Activated CD8-positive, alpha-beta T cell treated with anti-CD3 and anti-CD28 coated beads, Interleukin-2, amount 10 ng/mL, durations not matched to agents 7 days and 5 days (primary cell): ENCODE measurements around the gene ETV3. TPM values are rescaled to one million over a fixed set of nuclear protein-coding genes. Genes with fewer than 3 reads are reported as not detected.
"Not testable (repeated sequence)": the region's sequence is repeated elsewhere in the genome, so short reads cannot be mapped to it uniquely, and the experiment has no call there.

Experiments
- ATAC-seq: fragments of 150-1000 bp; cut with Tn5 transposase; one replicate; pipeline ENCODE4 v1.10.0; 2021; ENCODE audit warnings: moderate library complexity
- CTCF ChIA-PET: fragments of 350-600 bp; sonication (Branson Sonifier 250); formaldehyde crosslinking; loops from one replicate; lab custom pipeline; 2021; ENCODE audit warnings: antibody characterized with exemption; lab: Charles Lee
- POLR2A ChIA-PET: fragments of 350-600 bp; sonication (Branson Sonifier 250); formaldehyde crosslinking; loops from one replicate; lab custom pipeline; 2021; ENCODE audit warnings: antibody characterized with exemption; lab: Charles Lee
- DNase-seq: peaks from one replicate; pipeline ENCODE4 v3.0.0-alpha.2; 2020
- H3K27ac Mint-ChIP-seq: one replicate; pipeline ENCODE4 v1.8.0; 2021; ENCODE audit warnings: mild to moderate bottlenecking, mixed read lengths
- H3K27me3 Mint-ChIP-seq: one replicate; pipeline ENCODE4 v1.8.0; 2021; ENCODE audit warnings: low read depth, mixed read lengths
- H3K36me3 Mint-ChIP-seq: one replicate; pipeline ENCODE4 v1.8.0; 2021; ENCODE audit warnings: low read depth, mixed read lengths
- H3K4me1 Mint-ChIP-seq: one replicate; pipeline ENCODE4 v1.8.0; 2021; ENCODE audit warnings: low read depth, mixed read lengths
- H3K4me3 Mint-ChIP-seq: one replicate; pipeline ENCODE4 v1.8.0; 2021; ENCODE audit warnings: mild to moderate bottlenecking, mixed read lengths
- H3K9me3 Mint-ChIP-seq: one replicate; pipeline ENCODE4 v1.8.0; 2022; ENCODE audit warnings: mixed read lengths; ENCODE audit not compliant: insufficient read depth
- total RNA-seq, 2 experiments: library from RNA; stranded (reverse); gene quantifications; one replicate each; pipeline ENCODE4 v1.2.3, GENCODE V29; 2021

ETV3 gene
- total RNA-seq, 2 experiments from 2014 or later, result 38.2 to 40.2 TPM

- DNase-seq (no peak), ATAC-seq (no peak)
- H3K36me3 Mint-ChIP-seq, result no peaks in the 10 kb centered on the region
- no peaks in the 10 kb centered on the region for H3K9me3 Mint-ChIP-seq
- H3K4me3 Mint-ChIP-seq, result no peak overlapping the region
- peaks cover 32% of the 10 kb centered on the region for H3K27me3 Mint-ChIP-seq
- H3K27ac Mint-ChIP-seq, result no peak overlapping the region
- H3K4me1 Mint-ChIP-seq, result peaks cover 2% of the 10 kb centered on the region
- CTCF ChIA-PET, result interaction anchor here (2.5 kb wide), 1 partner anchor 84 kb away, joined by 11 read pairs; no protein-coding TSS in a partner anchor
- POLR2A ChIA-PET, result no interaction called here
These were observed 35.8 kb upstream of the ETV3 start for GRCh38 chr1:157173900-157174410.

DNA sequence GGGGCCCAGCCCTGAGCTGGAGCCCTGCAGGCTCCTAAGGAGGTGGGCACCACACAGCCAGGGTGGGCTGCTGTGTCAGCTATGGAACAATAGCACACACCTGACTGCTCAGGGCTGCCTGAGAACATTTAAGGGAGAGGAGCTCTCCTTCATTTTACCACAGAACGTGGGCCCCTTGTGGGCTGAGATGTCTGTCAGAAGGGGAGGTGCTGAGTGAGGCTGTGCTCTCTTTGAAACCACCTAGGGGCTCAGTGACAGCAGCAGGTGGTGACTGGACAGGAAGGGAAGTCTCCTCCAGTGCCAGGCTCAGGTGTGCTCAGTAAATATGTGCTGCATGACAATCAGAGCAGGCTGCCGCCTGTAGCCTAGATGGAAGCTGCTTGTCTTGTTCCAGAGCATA lies 35.0 kb upstream of the ETV3 start:
- CTCF ChIA-PET, result interaction anchor here (0.8 to 2.5 kb wide), 2 partner anchors 10 to 83 kb away, joined by 3 to 11 read pairs; no protein-coding TSS in a partner anchor
- POLR2A ChIA-PET, H3K27ac Mint-ChIP-seq, H3K9me3 Mint-ChIP-seq, H3K4me1 Mint-ChIP-seq, H3K4me3 Mint-ChIP-seq, DNase-seq, H3K36me3 Mint-ChIP-seq, ATAC-seq: not testable (repeated sequence)
- H3K27me3 Mint-ChIP-seq, result peaks cover 33% of the 10 kb centered on the region

- DNase-seq, H3K27ac Mint-ChIP-seq, H3K36me3 Mint-ChIP-seq, H3K4me1 Mint-ChIP-seq, H3K4me3 Mint-ChIP-seq, H3K9me3 Mint-ChIP-seq, POLR2A ChIA-PET, ATAC-seq: not testable (repeated sequence)
- H3K27me3 Mint-ChIP-seq, result peaks cover 30% of the 10 kb centered on the region
- CTCF ChIA-PET, result interaction anchor here (2.5 kb wide), 1 partner anchor 83 kb away, joined by 11 read pairs; no protein-coding TSS in a partner anchor
These were observed 34.4 kb upstream of the ETV3 start for GRCh38 chr1:157172591-157172990.

DNA sequence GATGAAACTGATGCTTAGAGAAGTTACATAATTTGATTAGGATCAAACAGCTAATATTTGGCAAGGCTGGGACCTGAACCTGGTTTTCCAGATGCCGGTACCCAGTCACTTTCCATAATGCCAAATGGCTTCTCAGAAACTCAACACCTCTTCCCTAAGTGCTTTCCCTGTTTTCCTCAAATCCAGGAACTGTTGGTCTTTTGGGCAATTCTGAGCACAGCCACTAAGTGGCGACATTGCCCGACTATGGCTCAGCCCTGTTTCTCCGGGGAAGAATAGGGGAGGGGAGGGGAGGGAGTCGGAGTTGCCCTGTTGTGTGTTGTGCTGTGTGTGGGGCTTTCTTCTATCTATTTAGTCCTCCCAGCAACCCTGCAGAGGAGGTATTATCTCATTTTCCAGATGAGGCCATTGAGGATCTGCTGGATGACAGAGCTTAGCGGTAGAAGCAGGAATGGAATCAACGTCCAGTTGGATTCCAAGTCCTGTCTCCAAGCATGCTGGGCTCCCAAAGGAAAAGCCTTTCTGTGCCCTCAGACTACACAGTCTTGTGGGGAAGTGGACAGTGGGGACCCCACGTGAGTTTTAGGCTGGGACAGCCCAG lies 33.8 kb upstream of the ETV3 start:
- POLR2A ChIA-PET, ATAC-seq, H3K27ac Mint-ChIP-seq, DNase-seq, H3K36me3 Mint-ChIP-seq, H3K4me1 Mint-ChIP-seq, H3K9me3 Mint-ChIP-seq, H3K4me3 Mint-ChIP-seq: not testable (repeated sequence)
- peaks cover 29% of the 10 kb centered on the region for H3K27me3 Mint-ChIP-seq
- CTCF ChIA-PET, result interaction anchor here (0.8 to 2.5 kb wide), 11 partner anchors 9 to 323 kb away, joined by 3 to 11 read pairs (median 4); no protein-coding TSS in a partner anchor

GRCh38 chr1:157170677-157171515 lies 32.7 kb upstream of the ETV3 start:
- no peak overlapping the region for H3K4me3 Mint-ChIP-seq
- ChIA-PET POLR2A (no interaction called here), CTCF (interaction anchor here (0.8 to 1.6 kb wide), 9 partner anchors 10 to 325 kb away, joined by 3 to 5 read pairs (median 4); no protein-coding TSS in a partner anchor)
- ATAC-seq (peak; percentile 30), DNase-seq (peak; percentile 63)
- no peak overlapping the region for H3K27ac Mint-ChIP-seq
- H3K9me3 Mint-ChIP-seq, result no peaks in the 10 kb centered on the region
- peaks cover 25% of the 10 kb centered on the region for H3K27me3 Mint-ChIP-seq
- no peaks in the 10 kb centered on the region for H3K36me3 Mint-ChIP-seq
- H3K4me1 Mint-ChIP-seq, result peaks cover 2% of the 10 kb centered on the region

- ATAC-seq, result no peak
- CTCF ChIA-PET, result no interaction called here
- peaks cover 3% of the 10 kb centered on the region for H3K4me1 Mint-ChIP-seq
- no peak overlapping the region for H3K4me3 Mint-ChIP-seq
- H3K27ac Mint-ChIP-seq, result no peak overlapping the region
- H3K27me3 Mint-ChIP-seq, result peaks cover 24% of the 10 kb centered on the region
- POLR2A ChIA-PET, result no interaction called here
- H3K9me3 Mint-ChIP-seq, result no peaks in the 10 kb centered on the region
- DNase-seq, result no peak
- H3K36me3 Mint-ChIP-seq, result no peaks in the 10 kb centered on the region
These were observed 29.8 kb upstream of the ETV3 start for GRCh38 chr1:157168015-157168414.

- H3K4me1 Mint-ChIP-seq, result peaks cover 3% of the 10 kb centered on the region
These were observed 29.2 kb upstream of the ETV3 start for GRCh38 chr1:157167437-157167836.

DNA sequence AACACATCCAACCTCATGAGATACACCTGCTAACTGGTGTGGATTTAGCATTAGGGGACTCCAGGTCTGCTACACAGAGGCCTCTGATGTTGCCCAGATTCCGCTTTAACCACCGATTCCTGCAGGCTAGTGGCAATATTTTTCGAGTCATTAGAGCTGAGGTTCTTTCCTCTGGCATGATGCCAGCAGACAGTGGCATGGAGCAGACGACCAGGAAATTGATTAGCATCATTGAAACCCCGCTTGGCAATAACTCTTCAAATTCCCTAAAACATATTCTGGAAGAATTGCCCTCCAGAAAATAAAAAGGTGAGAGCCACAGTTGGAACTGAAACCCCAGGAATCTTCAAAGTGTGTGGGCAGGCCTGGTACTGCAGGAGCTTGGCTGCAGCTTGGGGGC lies 28.4 kb upstream of the ETV3 start:
- Mint-ChIP-seq H3K4me3 (no peak overlapping the region), H3K4me1 (peaks cover 3% of the 10 kb centered on the region)
- CTCF ChIA-PET, result interaction anchor here (1.2 kb wide), 1 partner anchor 10 kb away, joined by 3 read pairs; no protein-coding TSS in a partner anchor

More at GRCh38 chr1:157167437-157167836, 29.2 kb upstream of the ETV3 start:
- DNase-seq (no peak), ATAC-seq (no peak)
- H3K27me3 Mint-ChIP-seq, result peaks cover 22% of the 10 kb centered on the region
- ChIA-PET CTCF (interaction anchor here (1.2 kb wide), 1 partner anchor 11 kb away, joined by 3 read pairs; no protein-coding TSS in a partner anchor), POLR2A (no interaction called here)
- H3K36me3 Mint-ChIP-seq, result no peaks in the 10 kb centered on the region
- no peak overlapping the region for H3K4me3 Mint-ChIP-seq
- no peak overlapping the region for H3K27ac Mint-ChIP-seq
- H3K9me3 Mint-ChIP-seq, result no peaks in the 10 kb centered on the region

DNA sequence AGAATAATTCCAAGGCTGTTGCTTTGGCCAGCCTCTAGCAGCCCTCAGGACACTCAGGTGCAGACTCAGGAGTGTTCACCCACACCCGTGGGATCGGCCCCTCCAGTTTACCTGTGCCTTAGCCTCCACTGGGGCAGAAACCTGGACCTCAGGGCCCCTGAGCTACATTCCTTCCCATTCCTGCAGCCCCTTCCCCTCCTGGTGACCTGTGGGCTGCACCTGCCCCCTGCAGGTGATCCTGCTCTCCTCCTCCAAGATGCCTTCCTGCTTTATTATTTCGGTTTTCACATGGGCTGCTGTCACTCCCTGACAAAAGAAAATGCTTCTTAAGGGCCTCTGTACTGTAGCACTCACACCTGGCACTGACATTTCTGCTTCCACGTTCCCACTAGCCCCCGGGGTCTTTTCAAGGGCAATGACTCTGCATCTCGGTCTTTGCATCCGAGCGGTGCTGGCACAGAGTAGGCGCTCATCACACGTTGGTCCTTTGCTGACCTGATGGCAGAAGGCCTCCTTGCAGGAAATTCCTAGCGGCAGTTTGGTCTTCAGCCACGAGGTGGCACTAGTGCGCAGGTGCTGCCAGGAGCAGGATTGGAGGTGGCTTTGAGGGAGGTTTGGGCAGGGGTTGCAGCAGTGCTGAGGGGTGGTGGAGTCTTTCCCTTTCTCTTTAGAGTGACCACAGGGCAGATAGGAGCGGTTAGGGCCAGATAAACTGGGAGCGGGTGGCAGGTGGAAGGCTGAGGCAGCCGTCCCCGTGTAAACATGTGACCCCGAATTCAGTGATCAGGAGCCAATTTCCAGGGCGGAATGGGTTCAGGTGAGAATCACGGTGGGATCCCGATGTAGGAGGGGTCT lies 25.3 kb upstream of the ETV3 start:
- peak; percentile 79 for DNase-seq
- peaks cover 10% of the 10 kb centered on the region for H3K27me3 Mint-ChIP-seq
- peak overlapping the region; percentile 11 for H3K4me3 Mint-ChIP-seq
- ChIA-PET CTCF (interaction anchor here (0.6 to 4.1 kb wide), 4 partner anchors 10 to 73 kb away, joined by 3 to 42 read pairs (median 3); no protein-coding TSS in a partner anchor), POLR2A (interaction anchor here (0.5 kb wide), 1 partner anchor 13 kb away, joined by 3 read pairs; no protein-coding TSS in a partner anchor)
- peaks cover 3% of the 10 kb centered on the region for H3K4me1 Mint-ChIP-seq
- no peak overlapping the region for H3K27ac Mint-ChIP-seq
- peak; percentile 74 for ATAC-seq
- no peaks in the 10 kb centered on the region for H3K9me3 Mint-ChIP-seq
- H3K36me3 Mint-ChIP-seq, result no peaks in the 10 kb centered on the region

More for the DNA sequence above, 28.4 kb upstream of the ETV3 start:
- DNase-seq (no peak), ATAC-seq (no peak)
- H3K36me3 Mint-ChIP-seq, result no peaks in the 10 kb centered on the region
- no peak overlapping the region for H3K27ac Mint-ChIP-seq
- peaks cover 18% of the 10 kb centered on the region for H3K27me3 Mint-ChIP-seq
- no peaks in the 10 kb centered on the region for H3K9me3 Mint-ChIP-seq
- POLR2A ChIA-PET, result no interaction called here

DNA sequence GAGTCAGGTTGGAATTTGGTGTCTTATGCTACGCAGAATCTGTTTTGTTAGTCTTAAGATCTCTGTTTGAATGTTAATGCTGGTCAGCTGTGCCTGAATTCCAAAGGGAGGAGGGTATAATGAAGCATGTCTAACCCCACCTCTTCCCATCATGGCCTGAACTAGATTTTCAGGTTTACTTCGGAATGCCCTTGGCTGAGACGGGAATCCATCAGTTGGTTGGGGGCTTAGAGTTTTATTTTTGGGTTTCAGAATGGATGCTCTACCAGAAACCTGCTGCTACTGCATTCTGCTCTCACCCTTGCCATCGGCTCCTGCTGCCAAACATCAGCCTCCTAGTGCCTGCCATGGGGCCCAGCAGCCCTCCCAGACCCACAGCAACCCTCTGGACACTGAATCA lies 24.1 kb upstream of the ETV3 start:
- no peak overlapping the region for H3K27ac Mint-ChIP-seq

DNA sequence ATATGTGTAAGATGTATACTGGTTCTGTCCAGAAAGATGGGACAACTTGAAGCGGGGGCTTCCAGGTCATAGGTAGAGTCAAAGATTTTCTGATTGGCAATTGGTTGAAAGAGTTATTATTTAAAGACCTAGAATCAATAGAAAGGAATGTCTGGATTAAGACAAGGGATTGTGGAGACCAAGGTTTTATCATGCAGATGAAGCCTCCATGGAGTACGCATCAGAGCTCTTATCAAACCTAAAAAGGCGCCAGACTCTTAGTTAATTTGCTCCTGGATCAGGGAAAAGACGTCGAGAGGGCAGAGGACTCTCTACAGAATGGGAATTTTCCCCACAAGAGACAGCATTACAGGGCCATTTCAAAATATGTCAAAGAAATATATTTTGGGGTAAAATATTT lies 23.7 kb upstream of the ETV3 start:
- Mint-ChIP-seq H3K9me3 (no peaks in the 10 kb centered on the region), H3K4me1 (peaks cover 3% of the 10 kb centered on the region), H3K27ac (no peak overlapping the region), H3K36me3 (no peaks in the 10 kb centered on the region), H3K27me3 (peaks cover 23% of the 10 kb centered on the region), H3K4me3 (no peak overlapping the region)
- no peak for DNase-seq
- ChIA-PET CTCF (interaction anchor here (1.5 to 4.1 kb wide), 2 partner anchors 20 to 71 kb away, joined by 3 to 42 read pairs; no protein-coding TSS in a partner anchor), POLR2A (no interaction called here)
- no peak for ATAC-seq

More for the DNA sequence above, 24.1 kb upstream of the ETV3 start:
- POLR2A ChIA-PET, result no interaction called here
- ATAC-seq (no peak), DNase-seq (no peak)
- no peaks in the 10 kb centered on the region for H3K36me3 Mint-ChIP-seq
- H3K4me1 Mint-ChIP-seq, result peaks cover 3% of the 10 kb centered on the region
- H3K4me3 Mint-ChIP-seq, result no peak overlapping the region
- H3K9me3 Mint-ChIP-seq, result no peaks in the 10 kb centered on the region
- CTCF ChIA-PET, result interaction anchor here (1.5 to 4.1 kb wide), 2 partner anchors 21 to 72 kb away, joined by 3 to 42 read pairs; no protein-coding TSS in a partner anchor
- peaks cover 19% of the 10 kb centered on the region for H3K27me3 Mint-ChIP-seq
